GM10248 (cell line): Measurements from ENCODE around the gene IL16.

ENCODE experiments used
- CTCF ChIA-PET: fragments of 300-600 bp; sonication (Branson Sonifier 250); formaldehyde crosslinking; extraction: SDS; loops from one replicate; lab custom pipeline; 2021; ENCODE audit warnings: antibody characterized with exemption; lab: Yijun Ruan, JAX
- POLR2A ChIA-PET: fragments of 350-650 bp; sonication (Branson Sonifier 250); formaldehyde crosslinking; extraction: SDS; loops from one replicate; lab custom pipeline; 2020; ENCODE audit warnings: antibody characterized with exemption; lab: Yijun Ruan, JAX
- DNase-seq: peaks from one replicate; pipeline ENCODE4 v3.0.0; 2012; ENCODE audit errors: extremely low spot score
- TF ChIP-seq, protein P1 (sequence below): IDR thresholded peaks from 2 replicates; pipeline ENCODE4 v1.5.1; 2012; ENCODE audit warnings: mild to moderate bottlenecking, low read depth; ENCODE audit errors: extremely low read depth, missing control alignments, control extremely low read depth

IL16 gene

DNA sequence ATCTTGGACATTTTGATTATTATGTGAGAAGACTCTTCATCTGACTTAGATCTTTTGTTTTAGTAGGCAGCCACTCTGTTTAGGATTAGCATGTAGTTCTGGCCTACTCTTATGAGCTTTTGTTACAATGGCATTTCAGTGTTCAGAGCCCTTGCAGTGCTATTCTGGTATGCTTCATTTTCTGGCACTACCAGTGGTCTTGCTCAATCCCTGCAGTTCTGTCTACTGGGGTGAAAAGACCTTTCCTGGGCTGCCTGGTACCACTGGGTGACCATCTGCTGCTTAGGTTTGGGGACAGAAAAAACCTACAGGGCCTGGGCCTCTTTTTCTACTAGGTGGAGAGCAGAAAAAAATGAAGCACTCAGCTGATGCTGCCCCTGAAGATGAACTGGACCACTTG is 42.5 kb downstream of the IL16 start:
- TF ChIP-seq, protein P1, sequence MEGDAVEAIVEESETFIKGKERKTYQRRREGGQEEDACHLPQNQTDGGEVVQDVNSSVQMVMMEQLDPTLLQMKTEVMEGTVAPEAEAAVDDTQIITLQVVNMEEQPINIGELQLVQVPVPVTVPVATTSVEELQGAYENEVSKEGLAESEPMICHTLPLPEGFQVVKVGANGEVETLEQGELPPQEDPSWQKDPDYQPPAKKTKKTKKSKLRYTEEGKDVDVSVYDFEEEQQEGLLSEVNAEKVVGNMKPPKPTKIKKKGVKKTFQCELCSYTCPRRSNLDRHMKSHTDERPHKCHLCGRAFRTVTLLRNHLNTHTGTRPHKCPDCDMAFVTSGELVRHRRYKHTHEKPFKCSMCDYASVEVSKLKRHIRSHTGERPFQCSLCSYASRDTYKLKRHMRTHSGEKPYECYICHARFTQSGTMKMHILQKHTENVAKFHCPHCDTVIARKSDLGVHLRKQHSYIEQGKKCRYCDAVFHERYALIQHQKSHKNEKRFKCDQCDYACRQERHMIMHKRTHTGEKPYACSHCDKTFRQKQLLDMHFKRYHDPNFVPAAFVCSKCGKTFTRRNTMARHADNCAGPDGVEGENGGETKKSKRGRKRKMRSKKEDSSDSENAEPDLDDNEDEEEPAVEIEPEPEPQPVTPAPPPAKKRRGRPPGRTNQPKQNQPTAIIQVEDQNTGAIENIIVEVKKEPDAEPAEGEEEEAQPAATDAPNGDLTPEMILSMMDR: no peak
- POLR2A ChIA-PET: no interaction called here
- DNase-seq: no peak
- CTCF ChIA-PET: no interaction called here

DNA sequence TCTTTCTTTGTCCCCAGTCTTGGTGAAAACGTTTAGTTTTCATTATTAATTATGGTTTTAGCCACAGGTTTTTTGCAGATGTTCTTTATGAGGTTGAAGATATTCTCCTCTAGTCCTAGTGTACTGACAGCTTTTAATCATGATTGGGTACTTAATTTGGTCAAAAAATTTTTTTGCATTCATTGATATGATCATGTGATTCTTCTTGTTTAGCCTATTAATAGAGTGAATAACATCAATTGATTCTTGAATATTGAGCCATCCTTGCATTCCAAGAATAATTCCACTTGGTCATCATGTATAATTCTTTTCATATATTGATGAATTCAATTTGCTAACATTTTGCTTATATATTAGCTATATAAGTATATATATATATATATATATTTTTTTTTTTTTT is 46.1 kb downstream of the IL16 start:
- DNase-seq: no peak
- ChIA-PET POLR2A (no interaction called here), CTCF (interaction anchor here (1.0 to 4.6 kb wide), 2 partner anchors 24 kb away, joined by 3 to 28 read pairs; no protein-coding TSS in a partner anchor)
- TF ChIP-seq, protein P1: no peak

DNA sequence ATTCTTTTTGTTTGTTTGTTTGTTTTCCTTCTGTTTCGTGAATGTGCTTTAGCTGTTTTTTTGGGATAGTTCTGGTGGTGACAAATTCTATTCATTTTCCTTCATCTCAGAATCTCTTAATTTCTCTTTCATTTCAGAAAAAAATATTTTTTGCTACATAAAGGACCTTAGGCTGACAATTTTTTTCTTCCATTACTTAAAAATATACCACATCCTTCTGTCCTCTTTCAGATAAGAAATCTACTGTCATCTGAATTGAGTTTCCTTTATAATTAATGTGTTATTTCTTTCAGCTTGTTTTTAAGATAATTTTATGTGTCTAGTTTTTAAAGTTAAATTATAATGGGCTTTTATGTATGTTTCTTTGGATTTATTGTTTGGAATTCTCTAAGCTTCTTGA is 47.6 kb downstream of the IL16 start:
- ChIA-PET POLR2A (no interaction called here), CTCF (interaction anchor here (4.6 kb wide), 1 partner anchor 22 kb away, joined by 28 read pairs; no protein-coding TSS in a partner anchor)
- no peak for DNase-seq
- TF ChIP-seq, protein P1: no peak

DNA sequence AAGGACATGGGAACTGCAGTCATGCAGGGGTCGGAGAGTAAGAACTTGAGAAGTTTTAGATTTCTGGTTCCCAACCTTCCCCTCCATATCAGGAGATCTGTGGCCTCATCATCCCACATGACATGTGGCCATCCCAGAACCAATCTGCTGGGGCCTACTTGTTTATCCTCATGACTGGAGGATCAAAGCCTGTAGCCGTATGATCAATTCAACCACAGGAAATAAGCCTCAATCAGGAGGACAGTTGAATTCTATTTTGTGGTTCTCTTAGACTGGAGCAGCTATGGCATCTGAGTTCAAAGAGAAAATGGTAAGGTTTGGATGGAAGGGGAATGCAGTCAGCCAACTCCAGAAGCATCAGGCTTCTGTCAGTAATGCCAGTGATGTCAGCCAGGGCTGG is 57.2 kb downstream of the IL16 start:
- ChIA-PET CTCF (interaction anchor here (1.2 to 3.3 kb wide), 2 partner anchors 12 to 32 kb away, joined by 3 to 49 read pairs; no protein-coding TSS in a partner anchor), POLR2A (no interaction called here)
- DNase-seq: no peak
- TF ChIP-seq, protein P1: no peak

DNA sequence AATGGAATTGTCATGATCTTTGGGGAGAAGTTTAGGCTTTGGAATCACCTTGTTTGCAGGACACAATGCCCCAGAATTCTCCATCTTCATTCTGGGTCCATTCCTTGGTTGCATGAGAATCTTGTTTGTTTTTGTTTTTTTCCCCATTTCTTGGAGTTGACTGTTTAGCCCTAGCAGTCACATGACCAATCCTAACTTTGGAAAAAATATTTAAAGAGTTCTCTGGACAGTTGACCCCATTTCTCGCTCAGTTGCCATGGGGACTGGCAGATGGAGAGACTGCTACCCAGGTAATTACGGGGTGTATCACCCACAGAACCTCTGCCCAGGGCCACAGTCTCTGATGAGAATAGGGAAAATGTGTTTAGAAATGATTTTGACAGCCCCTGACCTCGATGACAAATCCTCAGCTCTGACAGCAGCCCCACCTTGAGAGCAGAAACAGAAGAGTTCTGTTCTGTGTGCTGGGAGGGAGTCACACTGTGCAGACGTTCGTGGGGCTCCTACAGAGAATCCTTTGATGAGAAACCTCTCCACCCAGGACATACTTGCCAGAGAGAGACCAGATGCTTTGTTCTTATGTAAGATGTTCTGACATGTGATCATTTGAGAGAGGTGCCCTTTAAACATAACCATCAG is 57.7 kb downstream of the IL16 start:
- no peak for DNase-seq
- ChIA-PET POLR2A (no interaction called here), CTCF (interaction anchor here (1.2 to 3.3 kb wide), 2 partner anchors 12 to 33 kb away, joined by 3 to 49 read pairs; no protein-coding TSS in a partner anchor)
- TF ChIP-seq, protein P1: no peak

DNA sequence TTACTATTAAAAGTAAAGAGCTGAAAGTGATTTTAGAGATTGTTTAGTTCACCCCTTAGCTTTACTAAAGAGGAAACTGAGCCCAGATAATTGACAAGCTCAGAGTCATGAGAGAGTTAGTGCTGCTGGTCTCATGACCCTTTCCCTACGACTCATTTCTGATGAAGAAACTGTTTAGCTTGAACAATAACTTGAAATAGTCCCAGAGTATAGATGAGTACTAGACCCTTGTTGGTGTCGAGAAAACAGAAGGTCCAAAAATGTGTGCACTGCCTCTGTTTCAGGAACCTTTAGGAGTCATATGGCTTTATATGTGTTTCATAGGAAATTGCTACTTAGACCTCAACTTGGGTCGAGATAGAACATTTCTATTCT is 58.2 kb downstream of the IL16 start:
- ChIA-PET POLR2A (no interaction called here), CTCF (interaction anchor here (3.3 kb wide), 1 partner anchor 11 kb away, joined by 49 read pairs; no protein-coding TSS in a partner anchor)
- DNase-seq: no peak
- TF ChIP-seq, protein P1: no peak
